HEK293 (cell line): ENCODE results near the gene MATCAP1.

Experiments used
- ZEB2 ChIP-seq: fragments of 450-650 bp; formaldehyde crosslinking; IDR thresholded peaks from 2 replicates; pipeline ENCODE4 v1.5.1; 2016; ENCODE audit warnings: missing biosample characterization, missing genetic modification characterization
- ZFHX2 ChIP-seq: fragments of 450-650 bp; formaldehyde crosslinking; conservative IDR thresholded peaks from 2 replicates; pipeline ENCODE4 v1.5.1; 2016; ENCODE audit warnings: missing biosample characterization, missing genetic modification characterization
- ZNF248 ChIP-seq: fragments of 450-650 bp; formaldehyde crosslinking; IDR thresholded peaks from 2 replicates; pipeline ENCODE4 v1.5.1; 2017; ENCODE audit warnings: missing biosample characterization, missing genetic modification characterization
- ZNF530 ChIP-seq: fragments of 450-650 bp; formaldehyde crosslinking; IDR thresholded peaks from 2 replicates; pipeline ENCODE4 v1.5.1; 2016; ENCODE audit warnings: low read depth, missing biosample characterization, missing genetic modification characterization
- ZNF660 ChIP-seq: fragments of 450-650 bp; IDR thresholded peaks from 2 replicates; pipeline ENCODE4 v1.5.1; 2018; ENCODE audit warnings: missing biosample characterization, mild to moderate bottlenecking, missing genetic modification characterization
- ZXDB ChIP-seq: fragments of 450-650 bp; formaldehyde crosslinking; IDR thresholded peaks from 2 replicates; pipeline ENCODE4 v1.5.1; 2016; ENCODE audit warnings: missing biosample characterization, missing genetic modification characterization
- TF ChIP-seq, protein P1 (sequence below): fragments of 450-650 bp; formaldehyde crosslinking; IDR thresholded peaks from 2 replicates; pipeline ENCODE4 v1.5.1; 2016; ENCODE audit warnings: missing biosample characterization, missing genetic modification characterization
- TF ChIP-seq, protein P2 (sequence below): fragments of 450-650 bp; formaldehyde crosslinking; IDR thresholded peaks from 2 replicates; pipeline ENCODE4 v1.5.1; 2016; ENCODE audit warnings: missing biosample characterization, missing genetic modification characterization
- TF ChIP-seq, protein P3 (sequence below): fragments of 450-650 bp; formaldehyde crosslinking; IDR thresholded peaks from 2 replicates; pipeline ENCODE4 v1.5.1; 2016; ENCODE audit warnings: missing biosample characterization, missing genetic modification characterization, low read depth
- TF ChIP-seq, protein P4 (sequence below): fragments of 450-650 bp; formaldehyde crosslinking; IDR thresholded peaks from 2 replicates; pipeline ENCODE4 v1.5.1; 2017; ENCODE audit warnings: missing biosample characterization, missing genetic modification characterization

DNA sequence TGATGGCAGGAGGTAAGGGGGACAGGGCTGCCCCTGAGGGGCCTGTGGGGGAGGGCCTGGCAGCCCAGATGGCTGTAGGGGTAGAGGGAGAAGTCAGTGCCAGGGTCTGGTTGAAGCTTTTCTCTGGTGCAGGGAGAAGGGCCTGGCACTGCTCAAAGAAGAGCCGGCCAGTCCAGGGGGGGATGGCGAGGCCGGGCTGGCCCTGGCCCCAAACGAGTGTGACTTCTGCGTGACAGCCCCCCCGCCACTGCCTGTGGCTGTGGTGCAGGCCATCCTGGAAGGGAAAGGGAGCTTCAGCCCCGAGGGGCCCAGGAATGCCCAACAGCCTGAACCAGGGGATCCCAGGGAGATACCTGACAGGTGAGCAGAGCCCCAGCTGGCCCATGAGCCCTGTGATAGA lies 16.2 kb downstream of the MATCAP1 start:
- TF ChIP-seq, protein P1, sequence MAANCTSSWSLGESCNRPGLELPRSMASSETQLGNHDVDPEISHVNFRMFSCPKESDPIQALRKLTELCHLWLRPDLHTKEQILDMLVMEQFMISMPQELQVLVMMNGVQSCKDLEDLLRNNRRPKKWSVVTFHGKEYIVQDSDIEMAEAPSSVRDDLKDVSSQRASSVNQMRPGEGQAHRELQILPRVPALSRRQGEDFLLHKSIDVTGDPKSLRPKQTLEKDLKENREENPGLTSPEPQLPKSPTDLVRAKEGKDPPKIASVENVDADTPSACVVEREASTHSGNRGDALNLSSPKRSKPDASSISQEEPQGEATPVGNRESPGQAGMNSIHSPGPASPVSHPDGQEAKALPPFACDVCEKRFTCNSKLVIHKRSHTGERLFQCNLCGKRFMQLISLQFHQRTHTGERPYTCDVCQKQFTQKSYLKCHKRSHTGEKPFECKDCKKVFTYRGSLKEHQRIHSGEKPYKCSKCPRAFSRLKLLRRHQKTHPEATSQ (tag by site-specific recombination): no peak
- no peak for TF ChIP-seq ZEB2 (tag by site-specific recombination)
- TF ChIP-seq, protein P2, sequence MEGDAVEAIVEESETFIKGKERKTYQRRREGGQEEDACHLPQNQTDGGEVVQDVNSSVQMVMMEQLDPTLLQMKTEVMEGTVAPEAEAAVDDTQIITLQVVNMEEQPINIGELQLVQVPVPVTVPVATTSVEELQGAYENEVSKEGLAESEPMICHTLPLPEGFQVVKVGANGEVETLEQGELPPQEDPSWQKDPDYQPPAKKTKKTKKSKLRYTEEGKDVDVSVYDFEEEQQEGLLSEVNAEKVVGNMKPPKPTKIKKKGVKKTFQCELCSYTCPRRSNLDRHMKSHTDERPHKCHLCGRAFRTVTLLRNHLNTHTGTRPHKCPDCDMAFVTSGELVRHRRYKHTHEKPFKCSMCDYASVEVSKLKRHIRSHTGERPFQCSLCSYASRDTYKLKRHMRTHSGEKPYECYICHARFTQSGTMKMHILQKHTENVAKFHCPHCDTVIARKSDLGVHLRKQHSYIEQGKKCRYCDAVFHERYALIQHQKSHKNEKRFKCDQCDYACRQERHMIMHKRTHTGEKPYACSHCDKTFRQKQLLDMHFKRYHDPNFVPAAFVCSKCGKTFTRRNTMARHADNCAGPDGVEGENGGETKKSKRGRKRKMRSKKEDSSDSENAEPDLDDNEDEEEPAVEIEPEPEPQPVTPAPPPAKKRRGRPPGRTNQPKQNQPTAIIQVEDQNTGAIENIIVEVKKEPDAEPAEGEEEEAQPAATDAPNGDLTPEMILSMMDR (tag by site-specific recombination): no peak
- no peak for TF ChIP-seq ZXDB (tag by site-specific recombination)
- no peak for TF ChIP-seq ZNF530 (tag by site-specific recombination)
- TF ChIP-seq, protein P3, sequence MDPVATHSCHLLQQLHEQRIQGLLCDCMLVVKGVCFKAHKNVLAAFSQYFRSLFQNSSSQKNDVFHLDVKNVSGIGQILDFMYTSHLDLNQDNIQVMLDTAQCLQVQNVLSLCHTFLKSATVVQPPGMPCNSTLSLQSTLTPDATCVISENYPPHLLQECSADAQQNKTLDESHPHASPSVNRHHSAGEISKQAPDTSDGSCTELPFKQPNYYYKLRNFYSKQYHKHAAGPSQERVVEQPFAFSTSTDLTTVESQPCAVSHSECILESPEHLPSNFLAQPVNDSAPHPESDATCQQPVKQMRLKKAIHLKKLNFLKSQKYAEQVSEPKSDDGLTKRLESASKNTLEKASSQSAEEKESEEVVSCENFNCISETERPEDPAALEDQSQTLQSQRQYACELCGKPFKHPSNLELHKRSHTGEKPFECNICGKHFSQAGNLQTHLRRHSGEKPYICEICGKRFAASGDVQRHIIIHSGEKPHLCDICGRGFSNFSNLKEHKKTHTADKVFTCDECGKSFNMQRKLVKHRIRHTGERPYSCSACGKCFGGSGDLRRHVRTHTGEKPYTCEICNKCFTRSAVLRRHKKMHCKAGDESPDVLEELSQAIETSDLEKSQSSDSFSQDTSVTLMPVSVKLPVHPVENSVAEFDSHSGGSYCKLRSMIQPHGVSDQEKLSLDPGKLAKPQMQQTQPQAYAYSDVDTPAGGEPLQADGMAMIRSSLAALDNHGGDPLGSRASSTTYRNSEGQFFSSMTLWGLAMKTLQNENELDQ (tag by site-specific recombination): no peak
- TF ChIP-seq ZNF248: no peak
- TF ChIP-seq ZFHX2: no peak
- TF ChIP-seq ZNF660 (tag by site-specific recombination): no peak
- TF ChIP-seq, protein P4, sequence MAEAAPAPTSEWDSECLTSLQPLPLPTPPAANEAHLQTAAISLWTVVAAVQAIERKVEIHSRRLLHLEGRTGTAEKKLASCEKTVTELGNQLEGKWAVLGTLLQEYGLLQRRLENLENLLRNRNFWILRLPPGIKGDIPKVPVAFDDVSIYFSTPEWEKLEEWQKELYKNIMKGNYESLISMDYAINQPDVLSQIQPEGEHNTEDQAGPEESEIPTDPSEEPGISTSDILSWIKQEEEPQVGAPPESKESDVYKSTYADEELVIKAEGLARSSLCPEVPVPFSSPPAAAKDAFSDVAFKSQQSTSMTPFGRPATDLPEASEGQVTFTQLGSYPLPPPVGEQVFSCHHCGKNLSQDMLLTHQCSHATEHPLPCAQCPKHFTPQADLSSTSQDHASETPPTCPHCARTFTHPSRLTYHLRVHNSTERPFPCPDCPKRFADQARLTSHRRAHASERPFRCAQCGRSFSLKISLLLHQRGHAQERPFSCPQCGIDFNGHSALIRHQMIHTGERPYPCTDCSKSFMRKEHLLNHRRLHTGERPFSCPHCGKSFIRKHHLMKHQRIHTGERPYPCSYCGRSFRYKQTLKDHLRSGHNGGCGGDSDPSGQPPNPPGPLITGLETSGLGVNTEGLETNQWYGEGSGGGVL: no peak
